Activated gamma-delta T cell (primary cell): Measurements from ENCODE around the gene LRRC40.

Experiments
- DNase-seq: peaks from one replicate; lab custom pipeline; 2025; lab: John Stamatoyannopoulos, UW

The LRRC40 gene

GRCh38 chr1:70115315-70115714 lies 90.1 kb downstream of the LRRC40 start:
- no peak for DNase-seq

GRCh38 chr1:70112838-70113237 lies 92.5 kb downstream of the LRRC40 start:
- no peak for DNase-seq

GRCh38 chr1:70109241-70109640 lies 96.1 kb downstream of the LRRC40 start:
- DNase-seq = no peak

- no peak for DNase-seq
Measured at GRCh38 chr1:70103770-70104169, 101.6 kb downstream of the LRRC40 start.

- DNase-seq = no peak
Measured at GRCh38 chr1:70101774-70102173, 103.6 kb downstream of the LRRC40 start.

GRCh38 chr1:70101231-70101630 lies 104.1 kb downstream of the LRRC40 start:
- DNase-seq = no peak
